KOPT-K1 (cell line): ENCODE results near the gene PDE4B.
"Not testable (repeated sequence)": the region's sequence is repeated elsewhere in the genome, so short reads cannot be mapped to it uniquely, and the experiment has no call there.

ENCODE experiments used
- H3K27ac ChIP-seq: fragments of 200-600 bp; sonication (generic); 2 replicates; pipeline ENCODE4 v1.5.1; 2016; ENCODE audit warnings: antibody characterized with exemption, mild to moderate bottlenecking, low read depth, low read length; ENCODE audit not compliant: poor library complexity, severe bottlenecking
- H3K36me3 ChIP-seq: fragments of 200-600 bp; sonication (generic); 2 replicates; pipeline ENCODE4 v1.5.1; 2017; ENCODE audit warnings: antibody characterized with exemption, mild to moderate bottlenecking, low read length, moderate library complexity; ENCODE audit not compliant: insufficient read depth
- H3K9me3 ChIP-seq: fragments of 200-600 bp; sonication (generic); 2 replicates; pipeline ENCODE4 v1.5.1; 2017; ENCODE audit warnings: antibody characterized with exemption, low read length, mild to moderate bottlenecking; ENCODE audit not compliant: insufficient read depth, poor library complexity, severe bottlenecking

Gene PDE4B

GRCh38 chr1:65967492-65967891 is 174.8 kb downstream of the PDE4B start:
- H3K27ac ChIP-seq, H3K9me3 ChIP-seq, H3K36me3 ChIP-seq: not testable (repeated sequence)

GRCh38 chr1:65971547-65971946 is 178.9 kb downstream of the PDE4B start:
- no peaks in the 10 kb centered on the region for H3K36me3 ChIP-seq
- H3K27ac ChIP-seq, result no peak overlapping the region
- H3K9me3 ChIP-seq, result peaks cover 15% of the 10 kb centered on the region

- Histone ChIP-seq H3K27ac (no peak overlapping the region), H3K36me3 (no peaks in the 10 kb centered on the region), H3K9me3 (peaks cover 15% of the 10 kb centered on the region)
These were observed 183.0 kb downstream of the PDE4B start for GRCh38 chr1:65975708-65976107.

- no peaks in the 10 kb centered on the region for H3K36me3 ChIP-seq
- H3K9me3 ChIP-seq, result peaks cover 15% of the 10 kb centered on the region
- H3K27ac ChIP-seq, result no peak overlapping the region
These were observed 186.7 kb downstream of the PDE4B start for GRCh38 chr1:65979136-65980044.

GRCh38 chr1:65980237-65980636 is 187.5 kb downstream of the PDE4B start:
- Histone ChIP-seq H3K9me3 (peaks cover 11% of the 10 kb centered on the region), H3K36me3 (no peaks in the 10 kb centered on the region), H3K27ac (no peak overlapping the region)

- H3K9me3 ChIP-seq, result no peaks in the 10 kb centered on the region
- H3K36me3 ChIP-seq, result no peaks in the 10 kb centered on the region
- no peak overlapping the region for H3K27ac ChIP-seq
These were observed 190.8 kb downstream of the PDE4B start for GRCh38 chr1:65983500-65983899.

- no peaks in the 10 kb centered on the region for H3K36me3 ChIP-seq
- no peak overlapping the region for H3K27ac ChIP-seq
- H3K9me3 ChIP-seq, result no peaks in the 10 kb centered on the region
These were observed 192.8 kb downstream of the PDE4B start for GRCh38 chr1:65985393-65986066.

- Histone ChIP-seq H3K36me3 (no peaks in the 10 kb centered on the region), H3K27ac (no peak overlapping the region), H3K9me3 (no peaks in the 10 kb centered on the region)
These were observed 193.5 kb downstream of the PDE4B start for GRCh38 chr1:65986146-65986545.

- H3K36me3 ChIP-seq, result no peaks in the 10 kb centered on the region
- no peak overlapping the region for H3K27ac ChIP-seq
- H3K9me3 ChIP-seq, result no peaks in the 10 kb centered on the region
These were observed 197.5 kb downstream of the PDE4B start for GRCh38 chr1:65990161-65990560.

GRCh38 chr1:65991694-65992093 is 199.0 kb downstream of the PDE4B start:
- Histone ChIP-seq H3K27ac (no peak overlapping the region), H3K36me3 (no peaks in the 10 kb centered on the region), H3K9me3 (no peaks in the 10 kb centered on the region)

- no peak overlapping the region for H3K27ac ChIP-seq
- no peaks in the 10 kb centered on the region for H3K9me3 ChIP-seq
- no peaks in the 10 kb centered on the region for H3K36me3 ChIP-seq
These were observed 199.6 kb downstream of the PDE4B start for GRCh38 chr1:65992165-65992821.

- H3K36me3 ChIP-seq, result no peaks in the 10 kb centered on the region
- H3K9me3 ChIP-seq, result no peaks in the 10 kb centered on the region
- no peak overlapping the region for H3K27ac ChIP-seq
These were observed 200.2 kb downstream of the PDE4B start for GRCh38 chr1:65992831-65993271.

GRCh38 chr1:65994223-65994622 is 201.5 kb downstream of the PDE4B start:
- H3K27ac ChIP-seq, result no peak overlapping the region
- no peaks in the 10 kb centered on the region for H3K9me3 ChIP-seq
- H3K36me3 ChIP-seq, result no peaks in the 10 kb centered on the region

- Histone ChIP-seq H3K27ac (no peak overlapping the region), H3K9me3 (no peaks in the 10 kb centered on the region), H3K36me3 (no peaks in the 10 kb centered on the region)
These were observed 202.6 kb downstream of the PDE4B start for GRCh38 chr1:65995336-65995735.

GRCh38 chr1:65995928-65996327 is 203.2 kb downstream of the PDE4B start:
- Histone ChIP-seq H3K36me3 (no peaks in the 10 kb centered on the region), H3K27ac (no peak overlapping the region), H3K9me3 (no peaks in the 10 kb centered on the region)
